ENCODE results near the gene TMBIM6. TPM values are rescaled to one million over a fixed set of nuclear protein-coding genes. Genes with fewer than 3 reads are reported as not detected.
"Not testable (repeated sequence)": the region's sequence is repeated elsewhere in the genome, so short reads cannot be mapped to it uniquely, and the experiment has no call there.

Gene TMBIM6
- total and polyA plus RNA-seq, 2 experiments from 2014 or later: 510 to 891 TPM

- 24 to 25% methylated on average over 2 of the region's 2 CpGs for WGBS, 2 experiments (ENCODE audit: low coverage in 1 of 2, low lambda C conversion rate in 2 of 2, missing lambda C conversion rate in 2 of 2)
- Histone ChIP-seq H3K4me3 (no peak overlapping the region), H3K79me2 (ENCODE audit: insufficient read depth) (no peaks in the 10 kb centered on the region), H3K9ac (no peak overlapping the region), H3F3A (ENCODE audit: insufficient read depth) (peaks cover 6% of the 10 kb centered on the region), H3K4me2 (ENCODE audit: unreplicated experiment) (no peak overlapping the region), H3K27ac (no peak overlapping the region), H3K9me2 (ENCODE audit: insufficient read depth) (no peaks in the 10 kb centered on the region), H2AFZ (no peak overlapping the region), H3K36me3 (ENCODE audit: low read depth) (no peaks in the 10 kb centered on the region), H3K9me3 (ENCODE audit: low read depth) (no peaks in the 10 kb centered on the region), H3K4me1 (ENCODE audit: insufficient read depth) (peaks cover 11% of the 10 kb centered on the region), H4K20me1 (ENCODE audit: insufficient read depth) (no peaks in the 10 kb centered on the region), H3K27me3 (replicated peaks; ENCODE audit: insufficient read depth) (no peaks in the 10 kb centered on the region)
- DNase-seq: no peak
- in situ Hi-C loops (cut with MboI): loop anchor here (10.0 kb wide), 1 partner anchor 275 kb away; the partner anchor contains the start of gene ASIC1
- TF ChIP-seq EZH2phosphoT487 (IDR thresholded peaks at IDR 0.05; ENCODE audit: insufficient read depth, low read depth) (no peak), EZH2 (IDR thresholded peaks at IDR 0.05; ENCODE audit: insufficient read depth, poor library complexity, severe bottlenecking) (no peak)
Measured at GRCh38 chr12:49779581-49779980, 38.2 kb downstream of the TMBIM6 start.

DNA sequence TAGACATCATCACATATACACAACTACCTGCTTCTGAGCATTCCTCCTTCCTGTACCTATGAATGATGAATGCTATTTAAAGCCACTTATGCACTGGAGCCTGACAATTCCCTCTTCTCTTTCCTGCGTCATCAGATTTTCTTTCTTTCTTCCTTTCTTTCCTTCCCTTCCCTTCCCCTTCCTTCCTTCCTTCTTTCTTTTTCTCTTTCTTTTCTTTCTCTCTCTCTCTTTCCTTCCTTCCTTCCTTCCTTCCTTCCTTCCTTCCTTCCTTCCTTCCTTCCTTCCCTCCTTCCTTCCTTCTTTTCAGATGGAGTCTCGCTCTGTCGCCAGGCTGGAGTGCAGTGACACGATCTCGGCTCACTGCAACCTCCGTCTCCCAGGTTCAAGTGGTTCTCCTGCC, 39.6 kb downstream of the TMBIM6 start:
- H3K9me3 ChIP-seq (ENCODE audit: low read depth); in situ Hi-C loops (cut with MboI); H3K4me3 ChIP-seq; H3K9me2 ChIP-seq (ENCODE audit: insufficient read depth); H4K20me1 ChIP-seq (ENCODE audit: insufficient read depth); H3K27me3 ChIP-seq (replicated peaks; ENCODE audit: insufficient read depth); H3K36me3 ChIP-seq (ENCODE audit: low read depth); H3K79me2 ChIP-seq (ENCODE audit: insufficient read depth); H3K9ac ChIP-seq; H3K4me2 ChIP-seq (ENCODE audit: unreplicated experiment); H2AFZ ChIP-seq; DNase-seq; H3K27ac ChIP-seq: not testable (repeated sequence)
- Histone ChIP-seq H3K4me1 (ENCODE audit: insufficient read depth) (peaks cover 20% of the 10 kb centered on the region), H3F3A (ENCODE audit: insufficient read depth) (peaks cover 15% of the 10 kb centered on the region)
- WGBS, 2 experiments (ENCODE audit: low coverage in 1 of 2, low lambda C conversion rate in 2 of 2, missing lambda C conversion rate in 2 of 2): 86 to 89% methylated on average over 5 to 6 of the region's 6 CpGs

GRCh38 chr12:49783917-49784676, 42.7 kb downstream of the TMBIM6 start:
- H3K27me3 ChIP-seq (replicated peaks; ENCODE audit: insufficient read depth): no peaks in the 10 kb centered on the region
- H3K4me1 ChIP-seq (ENCODE audit: insufficient read depth): peaks cover 20% of the 10 kb centered on the region
- H3K4me3 ChIP-seq: no peak overlapping the region
- H3K36me3 ChIP-seq (ENCODE audit: low read depth): peaks cover 15% of the 10 kb centered on the region
- no peak overlapping the region for H3K4me2 ChIP-seq (ENCODE audit: unreplicated experiment)
- 42 to 43% methylated on average over 7 of the region's 7 CpGs for WGBS, 2 experiments (ENCODE audit: low coverage in 1 of 2, low lambda C conversion rate in 2 of 2, missing lambda C conversion rate in 2 of 2)
- H3K27ac ChIP-seq: peak overlapping the region; percentile 50
- H3K9me2 ChIP-seq (ENCODE audit: insufficient read depth): no peaks in the 10 kb centered on the region
- 0 out of 2 replicates have a peak overlapping the region, but pooled peaks have one; percentile 5 for H3K9ac ChIP-seq
- in situ Hi-C loops (cut with MboI): no loop called here
- no peaks in the 10 kb centered on the region for H3K79me2 ChIP-seq (ENCODE audit: insufficient read depth)
- peak; percentile 79 for DNase-seq
- no peaks in the 10 kb centered on the region for H3K9me3 ChIP-seq (ENCODE audit: low read depth)
- H3F3A ChIP-seq (ENCODE audit: insufficient read depth): peaks cover 27% of the 10 kb centered on the region
- no peaks in the 10 kb centered on the region for H4K20me1 ChIP-seq (ENCODE audit: insufficient read depth)
- H2AFZ ChIP-seq: no peak overlapping the region
- TF ChIP-seq EZH2phosphoT487 (IDR thresholded peaks at IDR 0.05; ENCODE audit: insufficient read depth, low read depth) (no peak), EZH2 (IDR thresholded peaks at IDR 0.05; ENCODE audit: insufficient read depth, poor library complexity, severe bottlenecking) (no peak)

DNA sequence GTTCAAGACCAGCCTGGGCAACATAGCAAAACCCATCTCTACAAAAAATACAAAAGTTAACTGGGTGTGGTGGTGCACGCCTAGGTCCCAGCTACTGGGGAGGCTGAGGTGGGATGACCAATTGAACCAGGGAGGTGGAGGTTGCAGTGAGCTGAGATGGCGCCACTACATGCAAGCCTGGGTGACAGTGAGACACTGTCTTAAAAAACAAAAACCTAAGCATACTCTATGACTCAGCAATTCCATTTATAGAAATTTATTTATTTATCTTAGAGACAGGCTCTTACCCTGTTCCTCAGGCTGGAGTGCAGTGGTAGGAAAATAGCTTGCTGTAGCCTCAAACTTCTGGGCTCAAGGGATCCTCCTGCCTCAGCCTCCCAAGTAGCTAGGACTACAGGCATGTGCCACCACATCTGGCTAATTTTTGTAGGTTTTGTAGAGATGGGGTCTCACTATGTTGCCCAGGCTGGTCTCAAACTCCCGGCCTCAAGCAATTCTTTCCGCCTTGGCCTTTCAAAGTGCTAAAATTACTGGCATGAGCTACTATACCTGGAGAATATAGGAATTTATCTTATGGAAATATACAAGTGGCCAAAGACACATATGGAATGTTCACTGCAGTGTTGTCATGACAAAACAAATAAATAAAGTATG, 43.5 kb downstream of the TMBIM6 start:
- no peaks in the 10 kb centered on the region for H3K79me2 ChIP-seq (ENCODE audit: insufficient read depth)
- WGBS, 2 experiments (ENCODE audit: low coverage in 1 of 2, low lambda C conversion rate in 2 of 2, missing lambda C conversion rate in 2 of 2): 74 to 87% methylated on average over 4 of the region's 4 CpGs
- TF ChIP-seq EZH2 (IDR thresholded peaks at IDR 0.05; ENCODE audit: insufficient read depth, poor library complexity, severe bottlenecking) (no peak), EZH2phosphoT487 (IDR thresholded peaks at IDR 0.05; ENCODE audit: insufficient read depth, low read depth) (no peak)
- H3K27ac ChIP-seq: peak overlapping the region; percentile 50
- no peak overlapping the region for H2AFZ ChIP-seq
- 0 out of 2 replicates have a peak overlapping the region, but pooled peaks have one; percentile 5 for H3K9ac ChIP-seq
- no peaks in the 10 kb centered on the region for H3K27me3 ChIP-seq (replicated peaks; ENCODE audit: insufficient read depth)
- no peaks in the 10 kb centered on the region for H3K9me2 ChIP-seq (ENCODE audit: insufficient read depth)
- peaks cover 20% of the 10 kb centered on the region for H3K4me1 ChIP-seq (ENCODE audit: insufficient read depth)
- H3K9me3 ChIP-seq (ENCODE audit: low read depth): no peaks in the 10 kb centered on the region
- H3K4me2 ChIP-seq (ENCODE audit: unreplicated experiment): no peak overlapping the region
- peak; percentile 70 for DNase-seq
- peaks cover 15% of the 10 kb centered on the region for H3K36me3 ChIP-seq (ENCODE audit: low read depth)
- no peaks in the 10 kb centered on the region for H4K20me1 ChIP-seq (ENCODE audit: insufficient read depth)
- in situ Hi-C loops (cut with MboI): no loop called here
- peaks cover 31% of the 10 kb centered on the region for H3F3A ChIP-seq (ENCODE audit: insufficient read depth)
- H3K4me3 ChIP-seq: no peak overlapping the region

Measured in GM23248 (cell line).